IMR-90 (cell line): ENCODE data around the gene ATP4B. TPM values are rescaled to one million over a fixed set of nuclear protein-coding genes. Genes with fewer than 3 reads are reported as not detected.

ENCODE experiments used
- ATAC-seq: fragments of 200-7000 bp; cut with Tn5 transposase; 2 replicates; pipeline ENCODE4 v1.9.1; 2020; ENCODE audit warnings: low read depth, mild to moderate bottlenecking, moderate library complexity
- BruUV-seq: library from RNA; stranded (reverse); fragments of 400-500 nt; replicated peaks from 2 replicates; lab custom pipeline; 2021; lab: Mats Ljungman, UMichigan
- CTCF ChIA-PET: fragments of 300-600 bp; formaldehyde crosslinking; extraction: SDS; loops from one replicate; lab custom pipeline; 2021; ENCODE audit warnings: antibody characterized with exemption; lab: Yijun Ruan, JAX
- POLR2A ChIA-PET: fragments of 300-600 bp; sonication (Branson Sonifier 250); formaldehyde crosslinking; loops from one replicate; lab custom pipeline; 2022; ENCODE audit warnings: antibody characterized with exemption; ENCODE audit not compliant: unreplicated experiment; lab: Charles Lee
- DNase-seq: peaks from one replicate; pipeline ENCODE4 v3.0.0; 2013
- H2AFZ ChIP-seq: replicated peaks from 2 replicates; pipeline ENCODE3; 2013; ENCODE audit warnings: low read length, mild to moderate bottlenecking; ENCODE audit not compliant: poor library complexity
- H2AK5ac ChIP-seq: 2 replicates; pipeline ENCODE4 v1.6.1; 2013; ENCODE audit warnings: low read depth, low read length, inconsistent platforms
- H2AK9ac ChIP-seq: replicated peaks from 2 replicates; pipeline ENCODE3; 2013; ENCODE audit warnings: mild to moderate bottlenecking, low read depth, low read length, moderate library complexity; ENCODE audit not compliant: poor library complexity
- H2BK120ac ChIP-seq: 2 replicates; pipeline ENCODE4 v1.6.1; 2013; ENCODE audit warnings: low read depth, low read length, inconsistent platforms
- H2BK15ac ChIP-seq: 3 replicates; pipeline ENCODE4 v1.6.1; 2013; ENCODE audit warnings: low read depth, low read length, inconsistent platforms
- H2BK20ac ChIP-seq: 2 replicates; pipeline ENCODE4 v1.6.1; 2013; ENCODE audit warnings: low read depth, mild to moderate bottlenecking, inconsistent platforms, low read length, moderate library complexity
- H2BK5ac ChIP-seq: 2 replicates; pipeline ENCODE4 v1.6.1; 2013; ENCODE audit warnings: mild to moderate bottlenecking, low read depth, low read length, inconsistent platforms; ENCODE audit not compliant: poor library complexity, severe bottlenecking
- H3K14ac ChIP-seq: replicated peaks from 2 replicates; pipeline ENCODE4 v1.6.1; 2013; ENCODE audit warnings: low read depth, low read length, inconsistent platforms
- H3K18ac ChIP-seq: 2 replicates; pipeline ENCODE4 v1.6.1; 2013; ENCODE audit warnings: low read depth, low read length, control low read depth
- H3K23ac ChIP-seq: 2 replicates; pipeline ENCODE4 v1.6.1; 2013; ENCODE audit warnings: low read depth, low read length, inconsistent platforms
- H3K27ac ChIP-seq: 2 replicates; pipeline ENCODE4 v1.5.1; 2013; ENCODE audit warnings: mild to moderate bottlenecking, control low read depth, low read length; ENCODE audit not compliant: insufficient read depth
- H3K27me3 ChIP-seq: 2 replicates; pipeline ENCODE4 v1.6.1; 2013; ENCODE audit warnings: low read length; ENCODE audit not compliant: control insufficient read depth, insufficient read depth
- H3K36me3 ChIP-seq: 2 replicates; pipeline ENCODE4 v1.6.1; 2013; ENCODE audit warnings: low read length, mixed read lengths; ENCODE audit not compliant: control insufficient read depth, insufficient read depth
- H3K4ac ChIP-seq: 2 replicates; pipeline ENCODE4 v1.6.1; 2013; ENCODE audit warnings: low read depth, low read length, inconsistent platforms
- H3K4me1 ChIP-seq: 2 replicates; pipeline ENCODE4 v1.6.1; 2013; ENCODE audit warnings: low read length, mixed read lengths; ENCODE audit not compliant: control insufficient read depth, insufficient read depth
- H3K4me2 ChIP-seq: 2 replicates; pipeline ENCODE4 v1.6.1; 2013; ENCODE audit warnings: low read depth, mild to moderate bottlenecking, control low read depth, low read length, moderate library complexity
- H3K4me3 ChIP-seq: 2 replicates; pipeline ENCODE4 v1.5.1; 2013; ENCODE audit warnings: low read depth, mild to moderate bottlenecking, control low read depth, low read length, moderate library complexity; ENCODE audit not compliant: insufficient read depth
- H3K56ac ChIP-seq: 2 replicates; pipeline ENCODE4 v1.6.1; 2013; ENCODE audit warnings: low read length, inconsistent platforms; ENCODE audit not compliant: insufficient read depth; ENCODE audit errors: extremely low read depth
- H3K79me1 ChIP-seq, 2 experiments: 2 replicates each; pipeline ENCODE4 v1.6.1; 2013; ENCODE audit warnings: low read length in 2 of 2, inconsistent platforms in 1 of 2, low read depth in 1 of 2
- H3K9ac ChIP-seq: 2 replicates; pipeline ENCODE4 v1.6.1; 2013; ENCODE audit warnings: low read depth, low read length, control low read depth
- H3K9me1 ChIP-seq: 2 replicates; pipeline ENCODE4 v1.6.1; 2013; ENCODE audit warnings: low read length, inconsistent platforms; ENCODE audit not compliant: insufficient read depth
- H3K9me3 ChIP-seq: 2 replicates; pipeline ENCODE4 v1.6.1; 2013; ENCODE audit warnings: low read length; ENCODE audit not compliant: control insufficient read depth, insufficient read depth
- H4K20me1 ChIP-seq: 2 replicates; pipeline ENCODE4 v1.6.1; 2013; ENCODE audit warnings: low read length, inconsistent platforms; ENCODE audit not compliant: insufficient read depth
- H4K5ac ChIP-seq: 2 replicates; pipeline ENCODE4 v1.6.1; 2013; ENCODE audit warnings: mild to moderate bottlenecking, low read depth, low read length, control low read depth
- H4K8ac ChIP-seq, 2 experiments: 2 replicates each; pipeline ENCODE4 v1.6.1; 2013; ENCODE audit warnings: low read depth in 2 of 2, low read length in 2 of 2, control low read depth in 1 of 2, inconsistent platforms in 1 of 2
- H4K91ac ChIP-seq: 2 replicates; pipeline ENCODE4 v1.6.1; 2013; ENCODE audit warnings: low read depth, low read length, inconsistent platforms; ENCODE audit not compliant: insufficient read depth
- BHLHE40 ChIP-seq: fragments of 150-350 bp; IDR thresholded peaks from 2 replicates; pipeline ENCODE4 v1.6.1; 2016; ENCODE audit warnings: mild to moderate bottlenecking, low read depth, low read length
- CEBPB ChIP-seq: IDR thresholded peaks from 2 replicates; pipeline ENCODE4 v1.6.1; 2012; ENCODE audit warnings: low read depth, low read length, improper control_type of control experiment
- CHD1 ChIP-seq: IDR thresholded peaks from 2 replicates; pipeline ENCODE4 v1.6.1; 2012; ENCODE audit warnings: low read depth, low read length, improper control_type of control experiment
- ELK1 ChIP-seq: fragments of 150-350 bp; IDR thresholded peaks from 2 replicates; pipeline ENCODE4 v1.6.1; 2016; ENCODE audit warnings: low read depth, mild to moderate bottlenecking, low read length, moderate library complexity, borderline replicate concordance
- FOS ChIP-seq: fragments of 150-350 bp; IDR thresholded peaks from 2 replicates; pipeline ENCODE4 v1.6.1; 2016; ENCODE audit warnings: low read depth, low read length
- MAFK ChIP-seq: IDR thresholded peaks from 2 replicates; pipeline ENCODE4 v1.6.1; 2012; ENCODE audit warnings: low read depth, low read length, improper control_type of control experiment
- MAZ ChIP-seq: IDR thresholded peaks from 2 replicates; pipeline ENCODE4 v1.6.1; 2012; ENCODE audit warnings: low read depth, mild to moderate bottlenecking, low read length, improper control_type of control experiment, moderate library complexity, borderline replicate concordance
- MXI1 ChIP-seq: IDR thresholded peaks from 2 replicates; pipeline ENCODE4 v1.6.1; 2012; ENCODE audit warnings: low read depth, mild to moderate bottlenecking, low read length, moderate library complexity, borderline replicate concordance
- NFE2L2 ChIP-seq: fragments of 150-350 bp; IDR thresholded peaks from 2 replicates; pipeline ENCODE4 v1.6.1; 2016; ENCODE audit warnings: low read depth, mild to moderate bottlenecking, low read length
- POLR2A ChIP-seq: IDR thresholded peaks from 2 replicates; pipeline ENCODE4 v1.6.1; 2012; ENCODE audit warnings: mild to moderate bottlenecking, low read depth, low read length
- RAD21 ChIP-seq: IDR thresholded peaks from 2 replicates; pipeline ENCODE4 v1.6.1; 2012; ENCODE audit warnings: low read length, improper control_type of control experiment
- RFX5 ChIP-seq: IDR thresholded peaks from 2 replicates; pipeline ENCODE4 v1.8.0; 2012; ENCODE audit warnings: low read depth, mild to moderate bottlenecking, low read length, moderate library complexity
- WGBS, 2 experiments: methylation state at CpG; one replicate each; pipeline versions ENCODE4 v1.1.5 to v1.1.7; 2013; ENCODE audit warnings: missing lambda C conversion rate in 2 of 2; ENCODE audit not compliant: insufficient read length in 1 of 2; ENCODE audit errors: extremely low coverage in 2 of 2; 5-methylcytosine and 5-hydroxymethylcytosine counted together
- dilution Hi-C: fragments of 300-500 bp; cut with HindIII; formaldehyde crosslinking; loops from one replicate; pipeline ENCODE4 v1.14.3; 2018; ENCODE audit warnings: low sequenced_read_pairs; ENCODE audit not compliant: unreplicated experiment
- in situ Hi-C: fragments of 300-500 bp; cut with MboI; formaldehyde crosslinking; loops from 3 replicates; pipeline ENCODE4 v1.14.3; 2019; ENCODE audit warnings: low sequenced_read_pairs, inconsistent platforms, mixed read lengths
- intact Hi-C: fragments of 100-400 bp; cut with micrococcal nuclease; formaldehyde crosslinking; loops from 2 replicates; pipeline ENCODE4 v1.10.0; 2022
- polyA plus RNA-seq, 3 experiments: library from polyadenylated mRNA; depleted of rRNA; stranded (reverse); fragments of >200 nt; gene quantifications; 2 replicates each; pipeline ENCODE4 v1.2.3, GENCODE V29; 2012; ENCODE audit warnings: low replicate concordance in 1 of 3
- total RNA-seq: library from RNA; depleted of rRNA; stranded (reverse); fragments of >200 nt; gene quantifications from 2 replicates; pipeline ENCODE4 v1.2.3, GENCODE V29; 2012
- TF ChIP-seq, protein P1 (sequence below): conservative IDR thresholded peaks from 2 replicates; pipeline ENCODE4 v1.5.1; 2012; ENCODE audit warnings: mild to moderate bottlenecking, low read depth, low read length, improper control_type of control experiment
- TF ChIP-seq, protein P2 (sequence below): fragments of 150-350 bp; IDR thresholded peaks from 2 replicates; pipeline ENCODE4 v1.6.1; 2017; ENCODE audit warnings: mild to moderate bottlenecking, antibody characterized with exemption, low read length, low read depth

The ATP4B gene
- total and polyA plus RNA-seq, 2 of the 4 experiments (the other 2 are of a cell fraction), result not detected

DNA sequence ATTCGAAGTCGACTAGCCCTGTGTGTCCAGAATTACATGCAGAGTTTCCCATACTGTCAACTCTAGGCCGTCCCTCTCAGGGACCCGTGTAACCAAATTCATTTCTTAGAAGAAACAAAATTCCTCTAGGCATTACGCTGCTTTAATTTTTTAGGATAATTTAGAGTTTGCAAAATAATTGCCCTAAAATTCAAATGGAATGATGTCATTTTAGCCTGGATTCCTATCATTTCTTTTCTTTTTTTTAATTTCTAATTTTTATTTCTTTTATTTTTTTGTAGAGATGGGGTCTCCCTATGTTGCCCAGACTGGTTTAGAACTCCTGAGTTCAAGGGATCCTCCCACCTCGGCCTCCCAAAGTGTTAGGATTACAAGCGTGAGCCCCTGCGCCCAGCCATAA is 1.3 kb upstream of the ATP4B start:
- Histone ChIP-seq H3K18ac (no peak overlapping the region), H2AK9ac (no peak overlapping the region), H3K4me1 (no peaks in the 10 kb centered on the region), H2BK15ac (no peak overlapping the region), H2BK120ac (no peak overlapping the region), H3K23ac (no peak overlapping the region), H3K79me1 (no peaks in the 10 kb centered on the region), H3K27ac (no peak overlapping the region), H3K56ac (no peak overlapping the region), H3K36me3 (no peaks in the 10 kb centered on the region), H3K9me1 (no peaks in the 10 kb centered on the region), H2AK5ac (no peak overlapping the region), H3K4me2 (no peak overlapping the region), H3K4me3 (no peak overlapping the region), H4K5ac (no peak overlapping the region), H3K9ac (no peak overlapping the region), H3K14ac (no peak overlapping the region), H4K20me1 (no peaks in the 10 kb centered on the region), H4K8ac (no peak overlapping the region), H2BK20ac (no peak overlapping the region), H3K9me3 (peaks cover 3% of the 10 kb centered on the region), H3K27me3 (peaks cover 3% of the 10 kb centered on the region; the same call in 1 of the 2 replicates), H2AFZ (no peak overlapping the region), H3K4ac (no peak overlapping the region), H4K91ac (no peak overlapping the region), H2BK5ac (no peak overlapping the region)
- no peak for TF ChIP-seq NFE2L2
- no peak for TF ChIP-seq CEBPB
- TF ChIP-seq, protein P1, sequence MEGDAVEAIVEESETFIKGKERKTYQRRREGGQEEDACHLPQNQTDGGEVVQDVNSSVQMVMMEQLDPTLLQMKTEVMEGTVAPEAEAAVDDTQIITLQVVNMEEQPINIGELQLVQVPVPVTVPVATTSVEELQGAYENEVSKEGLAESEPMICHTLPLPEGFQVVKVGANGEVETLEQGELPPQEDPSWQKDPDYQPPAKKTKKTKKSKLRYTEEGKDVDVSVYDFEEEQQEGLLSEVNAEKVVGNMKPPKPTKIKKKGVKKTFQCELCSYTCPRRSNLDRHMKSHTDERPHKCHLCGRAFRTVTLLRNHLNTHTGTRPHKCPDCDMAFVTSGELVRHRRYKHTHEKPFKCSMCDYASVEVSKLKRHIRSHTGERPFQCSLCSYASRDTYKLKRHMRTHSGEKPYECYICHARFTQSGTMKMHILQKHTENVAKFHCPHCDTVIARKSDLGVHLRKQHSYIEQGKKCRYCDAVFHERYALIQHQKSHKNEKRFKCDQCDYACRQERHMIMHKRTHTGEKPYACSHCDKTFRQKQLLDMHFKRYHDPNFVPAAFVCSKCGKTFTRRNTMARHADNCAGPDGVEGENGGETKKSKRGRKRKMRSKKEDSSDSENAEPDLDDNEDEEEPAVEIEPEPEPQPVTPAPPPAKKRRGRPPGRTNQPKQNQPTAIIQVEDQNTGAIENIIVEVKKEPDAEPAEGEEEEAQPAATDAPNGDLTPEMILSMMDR, result no peak
- no peak for TF ChIP-seq MAZ
- no peak for TF ChIP-seq CHD1
- no peak for TF ChIP-seq POLR2A
- TF ChIP-seq ELK1, result no peak
- TF ChIP-seq RAD21, result no peak
- TF ChIP-seq MAFK, result no peak
- TF ChIP-seq, protein P2, sequence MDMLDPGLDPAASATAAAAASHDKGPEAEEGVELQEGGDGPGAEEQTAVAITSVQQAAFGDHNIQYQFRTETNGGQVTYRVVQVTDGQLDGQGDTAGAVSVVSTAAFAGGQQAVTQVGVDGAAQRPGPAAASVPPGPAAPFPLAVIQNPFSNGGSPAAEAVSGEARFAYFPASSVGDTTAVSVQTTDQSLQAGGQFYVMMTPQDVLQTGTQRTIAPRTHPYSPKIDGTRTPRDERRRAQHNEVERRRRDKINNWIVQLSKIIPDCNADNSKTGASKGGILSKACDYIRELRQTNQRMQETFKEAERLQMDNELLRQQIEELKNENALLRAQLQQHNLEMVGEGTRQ, result no peak
- no peak for TF ChIP-seq FOS
- TF ChIP-seq MXI1, result no peak
- no peak for TF ChIP-seq BHLHE40
- TF ChIP-seq RFX5, result no peak
- 0 out of 2 replicates have a peak, but pooled peaks have one; percentile 18 for ATAC-seq
- dilution Hi-C loops (no loop called here), in situ Hi-C loops (no loop called here), intact Hi-C loops (no loop called here)
- WGBS, 2 experiments, result no CpG with 5 or more reads among the region's 8 CpGs
- CTCF ChIA-PET, result no interaction called here
- POLR2A ChIA-PET, result no interaction called here
- no peak for DNase-seq
- BruUV-seq, result no TSS peak
